C4-2B (cell line): ENCODE results near the gene HOXA5.

Source experiments
- H3K27ac ChIP-seq: fragments of 450-650 bp; 2 replicates; pipeline ENCODE4 v1.5.1; 2017
- CTCF ChIP-seq: fragments of 450-650 bp; conservative IDR thresholded peaks from 2 replicates; pipeline ENCODE4 v1.5.1; 2017; ENCODE audit warnings: mild to moderate bottlenecking
- ZFX ChIP-seq: fragments of 450-650 bp; IDR thresholded peaks from 2 replicates; pipeline ENCODE4 v1.6.1; 2017

HOXA5 gene

GRCh38 chr7:27184337-27185012 lies 41.0 kb upstream of the HOXA5 start:
- TF ChIP-seq CTCF (no peak), ZFX (peak; percentile 73; the same call in 1 of the 2 replicates)
- H3K27ac ChIP-seq, result peak overlapping the region; percentile 79

GRCh38 chr7:27183682-27184336 lies 40.3 kb upstream of the HOXA5 start:
- peak overlapping the region; percentile 79 for H3K27ac ChIP-seq

GRCh38 chr7:27182861-27183681 lies 39.6 kb upstream of the HOXA5 start:
- peak overlapping the region; percentile 79 for H3K27ac ChIP-seq

More at GRCh38 chr7:27183682-27184336, 40.3 kb upstream of the HOXA5 start:
- TF ChIP-seq CTCF (no peak), ZFX (no peak)

GRCh38 chr7:27182285-27182841 lies 38.9 kb upstream of the HOXA5 start:
- no peak overlapping the region for H3K27ac ChIP-seq
- TF ChIP-seq ZFX, result no peak
- no peak for TF ChIP-seq CTCF

More at GRCh38 chr7:27182861-27183681, 39.6 kb upstream of the HOXA5 start:
- TF ChIP-seq ZFX, result no peak
- no peak for TF ChIP-seq CTCF

GRCh38 chr7:27181795-27182275 lies 38.4 kb upstream of the HOXA5 start:
- no peak for TF ChIP-seq CTCF
- no peak for TF ChIP-seq ZFX
- no peak overlapping the region for H3K27ac ChIP-seq

GRCh38 chr7:27180431-27181420 lies 37.2 kb upstream of the HOXA5 start:
- H3K27ac ChIP-seq, result no peak overlapping the region
- TF ChIP-seq CTCF (no peak), ZFX (no peak)
